ENCODE data around the gene NSF.

The NSF gene

DNA sequence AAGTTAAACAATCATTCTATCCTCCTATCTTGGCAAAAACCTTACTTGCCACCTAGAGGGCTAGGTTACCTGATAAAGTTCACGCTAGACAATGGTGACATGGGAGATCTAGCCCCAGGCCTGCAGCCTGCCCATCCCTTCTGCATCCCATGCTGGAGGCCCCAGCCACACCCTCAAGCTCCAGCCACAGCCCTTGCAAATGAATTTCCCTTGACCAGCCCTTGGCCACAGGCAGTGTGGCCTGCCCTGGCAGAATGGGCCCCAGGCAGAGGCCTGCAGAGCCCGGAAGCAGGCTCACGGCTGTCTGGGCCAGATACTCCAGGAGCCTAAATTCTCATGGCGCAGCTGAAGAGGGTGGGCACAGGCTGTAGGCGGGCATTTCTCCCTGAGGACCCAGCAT lies 213.1 kb downstream of the NSF start:
- no peak for DNase-seq (ENCODE audit: low spot score)

DNA sequence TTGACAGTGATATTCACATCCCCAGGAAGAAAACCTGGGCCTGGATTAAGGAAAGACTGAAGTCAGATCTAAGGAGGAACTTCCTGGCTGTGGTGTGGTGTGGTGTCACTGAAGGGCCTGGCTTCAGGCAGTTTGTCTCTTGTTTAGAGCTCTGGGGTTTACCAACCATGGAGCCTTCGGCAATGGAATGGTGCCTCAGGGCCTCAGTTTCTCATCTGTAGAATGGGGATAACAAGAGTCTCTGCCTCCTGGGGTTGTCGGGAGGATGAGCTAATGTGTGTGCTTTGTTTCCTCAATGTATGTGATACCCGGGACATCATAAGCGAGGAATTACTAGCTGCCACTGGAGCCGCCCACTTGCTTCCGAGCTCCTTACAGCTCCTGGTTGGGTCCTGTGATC lies 215.3 kb downstream of the NSF start:
- DNase-seq (ENCODE audit: low spot score), result no peak
